ENCODE data around the gene SMPD4. TPM values are rescaled to one million over a fixed set of nuclear protein-coding genes. Genes with fewer than 3 reads are reported as not detected.
A peak's percentile ranks its signal among the peaks of the same experiment; 100 is the strongest.
"Not testable (repeated sequence)": the region's sequence is repeated elsewhere in the genome, so short reads cannot be mapped to it uniquely, and the experiment has no call there.

Gene SMPD4, protein sequence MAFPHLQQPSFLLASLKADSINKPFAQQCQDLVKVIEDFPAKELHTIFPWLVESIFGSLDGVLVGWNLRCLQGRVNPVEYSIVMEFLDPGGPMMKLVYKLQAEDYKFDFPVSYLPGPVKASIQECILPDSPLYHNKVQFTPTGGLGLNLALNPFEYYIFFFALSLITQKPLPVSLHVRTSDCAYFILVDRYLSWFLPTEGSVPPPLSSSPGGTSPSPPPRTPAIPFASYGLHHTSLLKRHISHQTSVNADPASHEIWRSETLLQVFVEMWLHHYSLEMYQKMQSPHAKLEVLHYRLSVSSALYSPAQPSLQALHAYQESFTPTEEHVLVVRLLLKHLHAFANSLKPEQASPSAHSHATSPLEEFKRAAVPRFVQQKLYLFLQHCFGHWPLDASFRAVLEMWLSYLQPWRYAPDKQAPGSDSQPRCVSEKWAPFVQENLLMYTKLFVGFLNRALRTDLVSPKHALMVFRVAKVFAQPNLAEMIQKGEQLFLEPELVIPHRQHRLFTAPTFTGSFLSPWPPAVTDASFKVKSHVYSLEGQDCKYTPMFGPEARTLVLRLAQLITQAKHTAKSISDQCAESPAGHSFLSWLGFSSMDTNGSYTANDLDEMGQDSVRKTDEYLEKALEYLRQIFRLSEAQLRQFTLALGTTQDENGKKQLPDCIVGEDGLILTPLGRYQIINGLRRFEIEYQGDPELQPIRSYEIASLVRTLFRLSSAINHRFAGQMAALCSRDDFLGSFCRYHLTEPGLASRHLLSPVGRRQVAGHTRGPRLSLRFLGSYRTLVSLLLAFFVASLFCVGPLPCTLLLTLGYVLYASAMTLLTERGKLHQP
- polyA plus RNA-seq (ENCODE audit: insufficient read length in 4 of 4) = 10 to 100 TPM; 55.7 to 72.9 (median 64.4) TPM

DNA sequence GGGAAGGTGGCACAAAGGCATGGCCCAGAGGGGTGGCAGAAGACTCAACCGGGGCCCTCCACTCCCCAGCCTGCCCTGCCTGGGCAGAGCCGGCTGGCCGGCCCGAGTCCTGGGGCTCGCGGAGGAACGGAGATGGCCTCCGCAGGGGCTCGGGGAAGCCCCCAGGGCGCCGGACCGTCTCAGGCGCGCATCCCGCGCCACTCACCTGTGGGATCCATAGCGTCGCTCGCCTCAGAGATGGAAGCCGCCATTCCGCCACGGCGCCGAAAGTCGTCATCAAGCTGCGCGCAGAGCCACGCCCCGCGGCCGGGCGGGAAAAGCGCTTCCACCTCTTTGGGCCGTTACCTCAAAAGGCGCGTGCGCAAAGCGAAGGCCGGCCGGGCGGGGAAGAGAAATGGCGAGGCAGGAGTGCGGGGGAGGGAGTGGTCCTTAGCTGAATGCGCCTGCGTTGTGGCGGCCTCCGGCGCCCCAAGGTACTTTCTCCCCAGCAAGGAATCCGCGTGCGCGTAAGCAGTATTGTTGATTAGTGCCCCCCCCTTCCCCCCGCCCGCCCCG lies at the start of gene SMPD4:
TSS of gene SMPD4 (minus strand) at position 278 of the 555 bp plus-strand sequence. CDS start 5,010 bp downstream, outside the sequence.
- DNase-seq (ENCODE audit: low read depth in 4 of 4, low spot score in 3 of 4) = peak; percentile 92 to 93 (median 93)

DNA sequence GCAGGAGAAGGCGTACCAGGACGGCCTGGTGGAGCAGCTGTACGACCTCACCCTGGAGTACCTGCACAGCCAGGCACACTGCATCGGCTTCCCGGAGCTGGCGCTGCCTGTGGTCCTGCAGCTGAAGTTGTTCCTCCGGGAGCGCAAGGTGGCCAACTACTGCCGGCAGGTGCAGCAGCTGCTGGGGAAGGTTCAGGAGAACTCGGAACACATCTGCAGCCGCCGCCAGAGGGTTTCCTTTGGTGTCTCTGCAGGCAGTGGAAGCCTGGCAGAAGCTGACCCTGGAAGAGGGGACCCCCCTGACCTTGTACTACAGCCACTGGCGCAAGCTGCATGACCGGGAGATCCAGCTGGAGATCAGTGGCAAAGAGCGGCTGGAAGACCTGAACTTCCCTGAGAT lies 49.5 kb upstream of the SMPD4 start:
- not testable (repeated sequence) for DNase-seq (ENCODE audit: low read depth in 4 of 4, low spot score in 3 of 4)

DNA sequence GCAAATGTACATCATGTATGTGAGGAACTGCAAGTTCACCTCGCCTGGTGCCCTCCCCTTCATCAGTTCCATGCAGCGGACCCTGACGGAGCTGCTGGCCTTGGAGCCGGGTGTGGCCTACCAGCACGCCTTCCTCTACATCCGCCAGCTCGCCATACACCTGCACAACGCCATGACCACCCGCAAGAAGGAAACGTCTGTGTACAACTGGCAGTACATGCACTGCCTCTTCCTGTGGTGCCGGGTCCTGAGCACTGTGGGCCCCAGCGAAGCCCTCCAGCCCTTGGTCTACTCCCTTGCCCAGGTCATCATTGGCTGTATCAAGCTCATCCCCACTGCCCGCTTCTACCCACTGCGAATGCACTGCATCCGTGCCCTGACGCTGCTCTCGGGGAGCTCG lies 49.0 kb upstream of the SMPD4 start:
- DNase-seq (ENCODE audit: low read depth in 4 of 4, low spot score in 3 of 4) = not testable (repeated sequence)

DNA sequence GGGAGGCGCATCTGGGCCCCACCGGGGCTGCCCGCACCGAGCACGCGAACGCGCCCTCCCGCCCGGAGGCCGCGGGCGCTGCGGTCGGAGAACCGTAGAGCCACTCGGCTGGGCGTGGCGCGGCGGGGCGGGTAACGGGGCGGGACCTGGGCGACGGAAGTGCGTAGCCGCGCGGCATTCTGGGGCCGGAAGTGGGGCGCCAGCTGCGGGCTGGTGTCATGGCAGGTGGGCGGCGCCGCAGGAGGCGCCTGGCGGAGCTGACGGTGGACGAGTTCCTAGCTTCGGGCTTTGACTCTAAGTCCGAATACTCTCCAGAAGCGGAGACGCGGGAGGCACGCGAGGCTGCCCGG lies 47.7 kb upstream of the SMPD4 start:
- not testable (repeated sequence) for DNase-seq (ENCODE audit: low read depth in 4 of 4, low spot score in 3 of 4)

DNA sequence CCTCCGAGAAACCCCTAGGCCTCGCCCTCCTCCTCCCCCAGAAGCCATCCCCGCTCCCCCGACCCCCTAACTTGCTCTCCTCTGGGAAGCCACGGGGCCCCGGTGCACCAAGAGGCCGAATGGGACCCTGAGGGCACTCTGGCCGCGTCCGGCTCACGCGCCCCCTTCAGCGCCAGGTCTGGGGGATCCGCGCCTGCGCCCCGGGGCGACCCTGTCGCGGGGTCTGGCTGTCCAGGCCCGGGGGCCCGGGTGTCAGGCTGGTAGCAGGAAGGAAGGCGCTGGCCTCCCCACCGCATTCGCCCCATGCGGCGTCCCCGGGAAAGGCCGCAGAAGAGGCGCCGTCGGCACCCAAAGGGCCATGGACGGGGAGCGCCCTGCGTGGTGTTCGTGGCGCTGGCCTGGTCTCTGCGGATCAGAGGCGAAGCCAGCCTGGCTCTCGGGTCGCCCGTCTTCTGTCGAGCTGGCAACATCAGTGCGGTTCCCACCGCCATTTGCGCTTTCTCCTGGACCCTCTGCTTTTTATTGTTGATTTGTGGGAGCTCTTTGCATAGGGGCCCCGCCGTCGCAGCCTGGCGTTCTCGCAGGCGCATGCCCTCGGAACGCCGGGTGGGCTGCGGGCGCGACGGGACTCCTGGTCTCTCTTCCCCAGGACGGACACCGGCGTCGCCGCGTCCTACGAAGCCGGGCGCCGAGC lies 47.2 kb upstream of the SMPD4 start:
- not testable (repeated sequence) for DNase-seq (ENCODE audit: low read depth in 4 of 4, low spot score in 3 of 4)

DNA sequence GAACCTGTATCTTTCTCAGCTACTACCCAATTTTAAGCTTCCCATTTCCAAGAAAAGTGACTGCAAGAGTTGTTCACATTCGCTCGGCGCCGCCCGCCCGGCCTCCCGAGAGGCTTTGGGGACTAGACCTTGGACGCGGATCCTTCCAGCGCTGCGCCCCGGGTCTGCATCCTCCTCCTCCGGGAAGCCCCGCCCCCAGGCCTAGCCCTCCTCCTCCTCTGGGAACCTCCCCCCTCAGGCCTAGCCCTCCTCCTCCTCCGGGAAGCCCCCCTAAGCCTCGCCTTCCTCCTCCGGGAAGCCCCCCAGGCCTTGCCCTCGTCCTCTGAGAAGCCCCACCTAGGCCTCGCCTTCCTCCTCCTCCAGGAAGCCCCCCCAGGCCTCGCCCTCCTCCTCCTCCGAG lies 46.6 kb upstream of the SMPD4 start:
- not testable (repeated sequence) for DNase-seq (ENCODE audit: low read depth in 4 of 4, low spot score in 3 of 4)

DNA sequence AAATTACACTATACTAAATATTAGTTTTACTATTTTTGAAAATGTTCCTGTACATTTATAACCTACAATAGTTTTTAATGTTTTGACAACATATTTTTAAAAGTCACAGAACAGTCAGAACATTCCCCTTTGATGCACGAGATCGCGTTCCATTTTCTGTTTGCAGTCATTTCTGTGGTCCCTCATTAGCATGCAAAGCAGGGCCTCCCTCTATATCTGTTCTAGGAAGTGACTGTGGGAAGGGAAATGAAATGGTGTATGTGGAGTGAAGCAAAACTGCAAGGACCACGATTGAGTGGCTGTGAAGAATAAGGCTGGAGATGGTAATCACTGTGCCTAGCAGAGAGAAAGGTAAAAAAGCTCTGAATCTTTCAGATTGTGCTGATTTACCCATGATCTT lies 41.1 kb upstream of the SMPD4 start:
- not testable (repeated sequence) for DNase-seq (ENCODE audit: low read depth in 4 of 4, low spot score in 3 of 4)

DNA sequence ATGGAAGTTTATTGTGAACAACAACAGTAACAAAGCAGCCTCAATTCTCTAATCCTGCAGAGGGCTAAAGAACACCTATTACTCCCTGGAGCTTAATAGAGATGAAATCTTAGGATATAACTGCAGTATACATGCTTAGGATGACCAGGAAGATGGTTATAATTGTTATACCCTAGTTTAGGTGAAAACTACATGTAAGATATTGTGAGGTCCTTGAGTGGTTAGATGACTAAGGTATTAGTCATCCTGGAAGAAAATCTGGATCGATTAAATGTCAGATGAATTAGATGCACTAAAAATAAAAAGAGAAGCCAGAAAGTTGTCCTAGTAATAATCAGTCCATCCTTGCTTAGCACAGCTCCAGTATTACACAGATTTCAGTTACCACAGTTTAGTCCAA lies 39.1 kb upstream of the SMPD4 start:
- DNase-seq (ENCODE audit: low read depth in 4 of 4, low spot score in 3 of 4) = not testable (repeated sequence)

DNA sequence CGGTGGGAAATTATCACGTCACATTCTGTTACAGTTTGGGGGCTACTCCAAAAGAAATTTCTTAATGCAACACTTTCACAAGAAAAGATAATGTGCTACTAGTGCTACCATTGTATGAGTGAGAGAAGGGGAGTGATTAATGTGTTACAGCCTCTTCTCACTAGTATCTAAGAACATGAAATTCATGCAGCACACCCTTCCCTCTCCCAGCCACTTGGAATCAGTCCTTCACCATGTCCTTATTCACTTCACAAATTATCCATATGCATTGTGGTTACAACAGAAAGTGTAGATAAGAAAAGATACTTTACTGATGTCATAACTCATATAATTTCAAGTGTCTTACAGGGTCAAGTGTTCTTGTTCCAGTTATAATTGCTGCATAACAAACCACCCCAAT lies 37.7 kb upstream of the SMPD4 start:
- DNase-seq (ENCODE audit: low read depth in 4 of 4, low spot score in 3 of 4) = not testable (repeated sequence)

DNA sequence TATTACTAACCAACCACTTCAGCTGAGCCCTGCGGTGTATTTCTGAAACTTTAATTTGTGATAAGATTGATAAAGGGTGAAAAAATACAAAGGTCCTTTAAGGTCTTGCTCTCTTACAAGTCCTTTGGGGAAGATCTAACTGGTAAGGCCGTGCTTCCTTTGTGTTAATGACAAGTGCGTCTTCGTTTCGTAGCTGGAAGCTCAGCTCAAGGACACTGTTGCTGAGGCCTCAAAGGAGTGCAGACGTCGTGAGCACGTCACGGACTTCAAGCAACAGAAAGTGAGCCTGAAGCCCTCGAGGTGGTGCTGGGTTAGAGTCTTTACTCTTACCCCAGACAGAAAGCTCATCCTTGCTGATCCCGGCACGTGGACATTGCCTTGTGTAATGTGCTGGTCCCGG lies 25.6 kb upstream of the SMPD4 start:
- not testable (repeated sequence) for DNase-seq (ENCODE audit: low read depth in 4 of 4, low spot score in 3 of 4)

DNA sequence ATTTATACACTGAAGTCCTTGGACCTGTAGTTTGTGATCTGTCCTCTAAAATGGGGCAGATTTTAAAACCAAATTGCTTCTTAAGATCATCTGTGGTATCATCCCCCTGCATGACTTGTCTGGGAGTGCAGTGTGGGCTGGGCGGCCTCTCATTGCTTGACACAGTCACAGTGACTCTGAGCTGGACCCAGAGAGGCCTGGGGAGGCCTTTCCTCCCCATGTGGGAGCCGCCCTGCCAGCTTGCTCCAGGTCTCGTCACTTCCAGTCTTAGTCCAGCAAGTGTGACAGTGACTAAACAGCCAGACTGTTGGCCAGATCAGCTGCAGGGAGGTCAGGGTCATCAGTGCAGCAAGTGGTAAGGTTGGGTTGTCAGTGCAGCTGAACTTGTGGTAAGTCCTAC lies 21.7 kb upstream of the SMPD4 start:
- DNase-seq (ENCODE audit: low read depth in 4 of 4, low spot score in 3 of 4) = not testable (repeated sequence)

DNA sequence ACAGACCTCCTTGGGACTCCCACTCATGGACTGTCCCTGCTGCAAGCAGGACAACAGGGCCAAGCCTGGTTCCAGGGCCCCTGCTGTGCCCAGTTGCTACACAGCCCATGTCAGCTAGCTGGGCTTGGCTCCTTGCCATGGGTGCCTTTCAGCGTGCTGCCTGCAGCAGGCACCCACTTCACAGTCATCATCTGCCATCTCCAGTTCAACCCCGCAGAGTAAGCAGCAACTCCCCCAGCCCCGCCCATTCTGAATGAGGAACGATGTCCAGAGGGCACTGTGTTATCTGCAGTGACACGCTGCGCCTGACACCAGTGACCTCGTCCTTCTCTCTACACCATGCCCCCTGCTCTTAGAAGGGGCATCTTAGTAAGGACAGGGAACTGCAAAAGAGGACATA lies 21.1 kb upstream of the SMPD4 start:
- DNase-seq (ENCODE audit: low read depth in 4 of 4, low spot score in 3 of 4) = not testable (repeated sequence)

DNA sequence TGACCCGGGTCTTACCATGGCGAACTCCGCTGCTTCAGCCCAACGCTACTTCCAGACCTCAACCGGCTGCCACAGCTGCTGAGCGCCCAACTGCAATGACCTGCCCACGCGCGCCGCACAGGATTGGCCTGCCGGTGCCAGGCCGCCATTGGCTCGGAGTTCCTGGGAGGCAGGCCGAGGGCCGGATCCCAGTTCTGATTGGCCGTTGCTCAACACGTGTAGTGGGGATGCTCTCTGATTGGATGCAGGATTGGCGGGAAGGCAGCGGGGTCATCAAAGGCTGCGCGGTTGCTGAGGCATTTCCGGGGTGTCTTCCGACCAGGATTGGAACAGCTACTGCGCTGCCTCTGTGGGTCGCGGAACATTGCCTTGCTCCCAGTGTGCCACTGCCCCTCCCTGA lies 16.9 kb upstream of the SMPD4 start, which contains the start of gene TUBA3E:
TSS of gene TUBA3E (minus strand) at position 97 of the 400 bp plus-strand sequence. CDS start at position 18, 79 bp downstream.
- no peak for DNase-seq (ENCODE audit: low read depth in 4 of 4, low spot score in 3 of 4)

DNA sequence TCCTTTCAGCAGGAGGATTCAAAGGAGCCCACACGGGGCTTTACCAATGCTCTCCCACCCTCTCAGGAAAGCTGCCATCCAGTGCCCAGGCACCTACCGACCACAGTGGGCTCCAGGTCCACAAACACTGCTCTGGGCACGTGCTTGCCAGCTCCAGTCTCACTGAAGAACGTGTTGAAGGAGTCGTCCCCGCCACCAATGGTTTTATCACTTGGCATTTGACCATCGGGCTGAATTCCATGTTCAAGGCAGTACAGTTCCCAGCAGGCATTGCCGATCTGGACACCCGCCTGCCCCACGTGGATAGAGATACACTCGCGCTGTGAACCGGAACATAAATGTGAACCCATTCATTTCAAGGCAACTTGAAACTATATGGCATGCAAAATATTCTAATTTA lies 14.7 kb upstream of the SMPD4 start:
- DNase-seq (ENCODE audit: low read depth in 4 of 4, low spot score in 3 of 4) = not testable (repeated sequence)

DNA sequence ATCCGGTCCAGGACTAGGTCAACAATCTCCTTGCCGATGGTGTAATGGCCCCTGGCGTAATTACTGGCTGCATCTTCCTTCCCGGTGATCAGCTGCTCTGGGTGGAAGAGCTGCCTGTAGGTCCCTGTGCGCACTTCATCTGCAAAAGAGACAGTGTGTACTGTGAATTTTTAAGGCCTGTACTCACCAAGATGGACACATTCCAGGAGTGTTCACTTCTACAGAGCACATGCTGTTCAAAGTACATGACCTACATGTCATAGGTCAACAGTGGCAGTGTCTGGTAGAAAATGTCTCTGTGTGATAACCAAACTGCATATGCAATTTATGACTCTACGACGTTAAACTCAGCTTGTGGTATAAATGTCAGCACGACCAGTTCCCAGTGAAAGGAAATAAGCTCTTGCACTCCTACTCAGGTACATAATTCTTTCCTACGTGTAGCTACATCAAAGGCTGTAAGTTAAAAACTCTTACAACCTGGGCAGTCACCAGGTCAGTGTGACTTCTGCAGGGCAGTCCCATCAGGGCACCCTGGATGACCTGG lies 13.8 kb upstream of the SMPD4 start:
- not testable (repeated sequence) for DNase-seq (ENCODE audit: low read depth in 4 of 4, low spot score in 3 of 4)

DNA sequence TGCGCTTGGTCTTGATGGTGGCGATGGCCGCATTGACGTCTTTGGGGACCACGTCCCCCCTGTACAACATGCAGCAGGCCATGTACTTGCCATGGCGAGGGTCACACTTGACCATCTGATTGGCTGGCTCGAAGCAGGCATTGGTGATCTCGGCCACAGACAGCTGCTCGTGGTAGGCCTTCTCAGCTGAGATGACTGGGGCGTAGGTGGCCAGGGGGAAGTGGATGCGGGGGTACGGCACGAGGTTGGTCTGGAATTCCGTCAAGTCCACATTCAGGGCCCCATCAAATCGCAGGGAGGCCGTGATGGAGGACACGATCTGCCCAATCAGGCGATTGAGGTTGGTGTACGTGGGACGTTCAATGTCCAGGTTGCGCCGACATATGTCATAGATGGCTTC lies 12.4 kb upstream of the SMPD4 start:
- not testable (repeated sequence) for DNase-seq (ENCODE audit: low read depth in 4 of 4, low spot score in 3 of 4)

DNA sequence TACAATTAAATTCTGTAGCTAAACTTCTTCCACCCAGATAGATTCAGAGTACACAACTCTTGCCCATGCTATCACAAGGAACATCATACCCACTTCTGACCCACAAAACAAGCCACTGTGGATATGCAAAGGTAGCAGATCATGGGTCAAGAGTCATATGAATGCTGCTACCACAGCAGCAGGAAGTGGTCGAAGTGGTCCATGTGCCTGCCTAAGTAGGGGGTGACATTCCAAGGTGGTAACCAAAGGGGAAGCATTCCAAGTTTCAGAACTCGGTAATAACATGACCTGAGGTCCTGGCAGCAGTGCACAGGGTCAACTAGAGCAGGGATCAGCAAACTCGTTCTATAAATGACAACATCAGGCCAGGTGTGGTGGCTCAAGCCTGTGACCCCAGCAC lies 11.0 kb upstream of the SMPD4 start:
- not testable (repeated sequence) for DNase-seq (ENCODE audit: low read depth in 4 of 4, low spot score in 3 of 4)

DNA sequence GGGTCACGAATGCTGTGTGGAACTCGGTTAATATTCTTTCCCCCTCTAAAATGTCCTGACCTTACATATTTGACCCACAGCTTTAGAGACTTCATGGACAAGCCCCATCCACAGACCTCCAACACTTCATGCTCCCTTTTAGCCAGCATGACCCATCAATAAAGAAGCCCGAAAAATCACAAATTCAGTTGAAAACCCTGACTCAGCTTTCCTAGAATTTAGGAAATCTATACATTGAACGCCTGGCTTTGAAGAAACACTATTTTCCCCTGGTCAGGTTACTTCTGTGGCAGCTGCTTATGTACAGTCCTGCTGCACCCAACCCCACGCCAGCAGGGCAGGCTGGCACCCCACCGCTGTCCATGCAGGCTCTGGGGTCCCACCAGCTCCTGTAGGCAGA lies 9.9 kb upstream of the SMPD4 start:
- DNase-seq (ENCODE audit: low read depth in 4 of 4, low spot score in 3 of 4) = not testable (repeated sequence)

DNA sequence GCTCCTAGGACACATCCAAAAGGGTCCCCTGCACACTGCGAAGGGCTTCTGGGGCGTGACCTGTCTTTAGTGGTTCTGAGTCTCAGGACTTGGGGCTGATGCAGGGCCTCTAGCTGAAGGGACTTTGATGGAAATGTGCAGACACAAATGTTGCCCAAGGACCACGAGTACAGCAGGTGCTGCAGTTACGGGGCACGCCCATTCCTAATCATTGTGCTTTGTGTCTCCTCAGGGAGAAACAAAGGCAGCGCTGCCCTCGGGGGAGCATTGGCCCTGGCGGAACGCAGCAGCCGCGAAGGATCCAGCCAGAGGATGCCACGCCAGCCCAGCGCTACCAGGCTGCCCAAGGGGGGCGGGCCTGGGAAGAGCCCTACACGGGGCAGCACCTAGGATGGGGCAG lies 8.8 kb upstream of the SMPD4 start:
- no peak for DNase-seq (ENCODE audit: low read depth in 4 of 4, low spot score in 3 of 4)

DNA sequence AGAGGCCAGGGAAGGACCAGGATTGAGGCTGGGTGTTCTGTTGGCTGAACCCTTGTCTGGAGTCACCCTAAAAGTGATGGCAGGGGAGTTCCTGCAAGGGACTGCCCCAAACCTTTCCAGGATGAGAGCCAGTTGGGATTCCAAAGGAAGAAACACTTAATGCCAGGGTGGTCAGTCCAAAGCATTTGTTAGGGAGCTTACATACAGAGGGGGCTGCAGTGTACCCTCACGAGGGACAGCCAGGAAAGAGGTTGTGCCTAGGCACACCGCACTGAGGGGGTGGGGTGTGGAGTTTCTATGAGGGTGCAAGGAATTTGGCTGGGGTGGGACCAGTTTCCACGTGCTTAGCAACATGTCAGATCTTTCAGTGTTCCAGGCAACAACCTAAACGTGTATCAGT lies 7.6 kb upstream of the SMPD4 start:
- not testable (repeated sequence) for DNase-seq (ENCODE audit: low read depth in 4 of 4, low spot score in 3 of 4)

All from right renal pelvis (tissue), 4 donors.